GOT3 (cell line): ENCODE data around the gene MKI67.
"Not testable (repeated sequence)": the region's sequence is repeated elsewhere in the genome, so short reads cannot be mapped to it uniquely, and the experiment has no call there.

Experiments used
- DNase-seq: peaks from one replicate; lab custom pipeline; 2025; ENCODE audit warnings: mixed read lengths; lab: John Stamatoyannopoulos, UW

Gene MKI67

DNA sequence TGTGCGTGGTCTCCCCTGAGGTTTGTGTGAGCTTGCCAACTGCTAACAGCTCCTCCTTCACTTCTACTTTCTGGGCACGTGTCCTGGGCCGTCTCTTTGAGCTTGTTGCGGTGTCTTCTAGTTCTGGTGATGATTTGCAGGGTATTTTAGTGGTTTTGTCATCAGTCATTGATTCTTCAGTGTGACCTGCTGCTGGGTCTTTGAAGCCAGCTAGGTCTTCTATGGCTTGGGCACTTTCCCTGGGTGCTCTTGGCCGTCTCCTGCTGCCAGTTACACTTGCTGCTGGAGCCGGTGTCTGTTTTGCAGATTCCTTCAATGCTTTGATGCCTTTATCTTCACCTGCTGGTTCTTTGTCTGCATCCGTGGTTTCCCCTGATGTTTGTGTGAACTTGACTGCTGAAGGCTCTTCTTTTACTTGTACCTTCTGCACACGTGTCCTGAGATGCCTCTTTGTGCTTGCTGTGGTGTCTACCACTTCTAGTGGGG is 23.0 kb downstream of the MKI67 start:
- DNase-seq: no peak

DNA sequence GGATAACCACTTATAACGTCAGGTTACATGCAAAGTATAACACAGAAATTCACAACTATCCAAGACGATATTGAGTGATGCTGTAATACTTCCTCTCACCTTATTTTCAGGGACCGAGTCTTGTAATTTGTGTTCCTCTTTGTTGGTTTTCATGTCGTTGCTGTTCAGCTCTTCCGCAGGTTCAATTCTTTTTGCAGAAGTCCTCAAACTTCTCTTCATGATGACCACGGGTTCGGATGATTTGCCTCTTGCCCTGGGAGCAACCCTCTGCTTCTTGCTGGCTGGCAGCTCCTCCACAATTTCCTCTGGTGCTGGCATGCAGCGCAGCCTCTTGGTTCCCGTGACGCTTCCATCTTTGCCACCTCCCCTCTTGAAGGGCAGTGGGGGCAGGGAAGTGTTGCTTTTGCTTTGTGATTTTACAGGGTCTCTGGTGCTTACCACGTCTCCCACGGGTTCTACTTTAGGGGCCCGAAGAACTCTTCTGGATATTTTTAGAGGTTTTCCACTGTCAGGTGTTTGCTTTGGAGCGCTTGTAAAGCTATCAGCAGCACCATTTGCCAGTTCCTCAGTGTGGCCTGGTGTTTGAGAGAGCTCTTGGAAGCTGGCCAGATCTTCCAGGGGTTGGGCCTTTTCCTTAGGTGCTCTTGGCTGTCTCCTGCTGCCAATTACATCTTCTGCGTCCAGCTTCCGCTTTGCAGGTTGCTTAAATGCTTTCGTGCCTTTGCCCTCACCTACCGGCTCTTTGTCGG is 23.6 kb downstream of the MKI67 start:
- no peak for DNase-seq

DNA sequence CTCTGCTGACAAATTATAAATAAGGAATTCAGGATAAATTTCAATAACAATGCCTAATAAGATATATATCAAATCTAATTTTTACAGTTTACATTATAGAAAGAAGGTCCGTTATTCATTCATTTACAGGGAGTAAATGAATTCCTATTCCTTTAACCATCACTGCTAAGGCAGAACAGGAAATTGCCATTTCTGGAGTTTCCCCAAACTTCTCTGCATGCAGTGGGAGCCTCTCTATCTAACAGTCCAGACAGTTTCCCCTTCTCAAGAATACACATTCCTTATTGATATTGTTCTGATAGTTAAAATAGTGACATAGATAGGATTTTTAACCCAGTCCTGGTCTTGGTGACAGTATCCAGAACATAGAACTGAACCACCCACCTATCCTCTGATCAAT is 24.3 kb downstream of the MKI67 start:
- DNase-seq: no peak

DNA sequence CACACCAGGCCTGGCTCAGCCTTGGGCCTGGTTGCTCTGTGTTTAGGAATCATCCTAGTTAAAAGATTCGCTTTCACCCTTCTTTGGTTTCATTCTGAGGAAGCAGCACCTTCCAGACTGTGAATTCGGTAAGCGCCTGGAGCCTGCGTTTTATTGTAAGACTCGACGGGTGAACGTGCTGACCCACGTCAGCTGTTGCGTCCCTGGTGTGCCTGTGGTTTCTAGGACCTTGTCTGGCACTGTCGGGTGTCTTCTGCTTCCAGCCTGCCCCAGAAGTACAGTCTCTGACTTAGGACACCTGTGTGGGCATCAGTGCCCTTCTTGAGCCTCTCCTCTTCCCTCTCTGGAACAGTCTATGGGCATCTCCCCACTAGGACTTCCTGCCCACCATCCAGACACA is 26.3 kb downstream of the MKI67 start:
- no peak for DNase-seq

DNA sequence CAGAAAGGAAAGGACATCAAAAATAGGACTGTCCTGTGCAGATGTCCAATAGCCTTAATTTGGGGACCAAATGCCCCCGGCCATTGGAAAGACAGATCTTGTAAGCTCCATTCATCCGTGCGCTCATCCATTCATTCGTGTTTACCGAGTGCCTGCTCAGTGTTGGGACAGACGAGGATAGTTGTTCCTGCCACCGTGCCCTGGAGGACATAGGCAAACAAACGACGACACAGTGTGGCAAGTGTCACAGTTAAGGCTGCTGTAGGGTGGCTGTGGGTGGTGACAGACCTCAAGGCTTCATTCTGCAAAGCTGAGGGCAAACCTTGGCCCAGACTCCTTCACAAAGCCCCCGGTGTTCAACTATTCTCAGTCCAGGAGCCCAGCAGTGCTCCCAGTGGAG is 27.6 kb downstream of the MKI67 start:
- no peak for DNase-seq

DNA sequence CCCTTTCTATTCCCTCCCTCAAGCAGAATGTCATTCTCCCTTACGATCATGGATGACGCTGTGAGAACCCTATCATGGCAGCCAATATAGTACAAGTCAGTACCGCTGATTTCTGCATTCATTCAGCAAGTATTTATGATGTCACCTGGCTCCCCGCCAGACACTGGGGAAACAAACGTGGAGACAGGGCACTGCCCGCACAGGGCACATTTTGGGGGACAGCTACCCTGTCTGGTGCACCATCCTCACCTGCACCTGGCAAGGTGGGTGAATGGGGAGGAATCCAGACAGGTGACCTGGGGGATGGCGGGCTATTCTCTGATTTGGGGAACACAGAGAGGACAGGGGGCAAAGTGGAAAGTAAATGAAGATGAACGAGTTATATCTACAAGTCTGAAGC is 28.4 kb downstream of the MKI67 start:
- DNase-seq: no peak

DNA sequence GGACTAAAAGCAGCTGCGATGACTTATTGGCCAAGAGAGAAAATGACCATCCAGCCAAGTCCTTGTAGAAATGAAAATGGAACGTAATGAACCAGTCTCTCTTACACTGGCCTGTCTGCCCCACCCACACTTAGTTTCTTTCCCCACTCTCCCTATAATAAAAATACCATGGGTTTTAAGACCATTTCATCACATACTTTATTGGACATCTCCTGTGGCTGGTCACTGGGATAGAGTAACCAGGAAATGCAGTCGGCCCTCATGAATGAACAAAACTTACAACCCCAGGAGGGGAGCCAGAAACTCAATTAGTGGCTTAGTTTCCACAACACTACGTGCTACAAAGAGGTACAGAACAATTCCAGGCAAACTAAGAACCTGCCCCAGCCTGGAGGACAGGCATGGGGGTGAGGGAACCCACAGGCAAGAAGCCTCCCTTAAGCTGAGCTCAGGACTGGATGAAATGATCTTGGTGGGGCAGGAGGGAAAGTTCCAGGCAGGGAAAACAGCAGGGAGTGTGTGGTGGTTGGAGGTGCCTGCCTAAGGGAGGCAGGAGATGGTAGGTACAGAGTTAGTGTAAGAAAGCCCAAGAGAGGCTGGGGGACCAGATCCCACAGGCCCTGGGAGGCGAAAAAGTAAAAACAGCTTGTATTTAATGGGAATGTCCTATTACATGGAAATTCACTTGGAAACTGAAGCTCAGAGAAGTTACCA is 29.6 kb downstream of the MKI67 start:
- DNase-seq: no peak

DNA sequence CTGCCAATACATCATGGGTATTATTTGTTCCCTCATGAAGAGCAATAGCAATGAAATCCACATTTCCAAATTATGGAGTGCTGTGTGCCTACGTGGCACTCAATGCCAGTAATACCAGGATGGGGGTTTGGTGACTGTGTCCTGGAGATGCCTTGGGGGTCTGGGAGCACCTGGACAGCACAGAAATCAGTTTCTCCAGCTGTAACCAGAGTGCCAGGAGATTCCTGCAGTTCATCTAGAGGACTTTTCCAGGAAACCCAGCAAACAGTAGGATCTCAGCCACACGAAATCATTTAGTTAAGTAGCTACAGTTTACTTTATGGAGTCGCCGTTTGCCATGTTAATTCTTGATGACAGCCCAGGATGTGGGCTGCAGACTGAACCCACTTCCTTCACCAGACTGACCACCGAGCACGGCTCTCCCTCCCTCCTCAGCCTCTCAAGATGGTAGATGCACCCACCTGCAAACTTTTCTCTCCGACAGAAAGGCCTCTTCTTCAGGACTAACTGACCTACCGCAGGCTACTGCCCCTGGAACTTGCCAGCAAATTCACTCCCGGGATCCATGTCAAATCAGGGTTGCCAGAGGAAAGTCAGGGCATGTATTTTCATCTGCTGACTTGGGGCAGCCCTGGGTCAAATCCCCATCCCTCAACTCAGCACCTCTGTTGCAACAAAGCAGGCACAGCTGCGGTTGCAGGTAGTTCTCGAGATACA is 30.3 kb downstream of the MKI67 start:
- DNase-seq: no peak

DNA sequence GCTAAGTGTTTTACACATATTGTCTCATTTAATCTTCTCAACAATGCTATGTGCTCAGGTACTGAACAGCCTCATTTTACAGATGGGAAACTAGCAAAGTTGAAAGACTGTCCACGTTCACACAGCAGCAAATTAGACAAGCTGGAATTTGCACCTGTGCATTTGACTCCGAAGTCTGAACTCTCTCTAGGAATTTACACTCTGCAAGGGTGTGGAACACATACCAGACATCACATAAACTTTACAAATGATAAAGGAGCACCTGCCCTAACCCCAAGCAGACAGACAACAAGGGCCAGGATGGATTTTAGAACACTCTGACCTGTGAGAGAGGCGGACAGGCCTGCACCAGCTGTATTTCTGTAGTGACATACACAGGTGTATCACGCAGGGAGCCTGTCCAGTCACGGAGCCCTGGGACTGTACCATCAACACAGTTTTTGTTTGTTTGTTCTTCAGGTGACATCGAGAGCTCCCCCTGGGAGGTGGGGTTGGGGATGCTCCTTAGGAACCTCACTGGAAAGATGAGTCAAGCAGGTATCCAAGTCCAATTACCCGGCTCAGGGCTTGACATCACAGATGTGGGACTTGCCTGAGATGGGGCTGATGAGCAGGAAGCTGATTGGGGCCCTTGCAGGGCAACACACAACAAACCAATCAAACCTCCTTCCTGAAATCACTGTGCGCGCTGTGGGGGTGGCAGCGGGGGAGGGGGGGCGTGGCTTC is 31.0 kb downstream of the MKI67 start:
- DNase-seq: no peak

DNA sequence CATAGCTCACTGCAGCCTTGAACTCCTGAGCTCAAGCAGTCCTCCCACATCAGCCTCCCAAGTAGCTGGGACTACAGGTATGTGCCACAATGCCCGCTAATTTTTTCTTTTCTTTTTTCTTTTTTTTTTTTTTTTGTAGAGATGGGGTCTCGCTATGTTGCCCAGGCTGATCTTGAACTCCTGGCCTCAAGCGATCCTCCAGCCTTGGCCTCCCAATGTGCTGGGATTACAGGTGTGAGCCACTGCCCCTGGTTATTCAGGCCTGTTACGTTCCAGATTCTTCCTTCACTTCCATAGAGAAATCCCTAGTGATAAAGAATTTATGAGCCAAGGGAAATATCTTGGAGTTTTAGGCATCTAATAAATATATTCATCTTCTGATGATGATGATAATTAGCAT is 31.6 kb downstream of the MKI67 start:
- DNase-seq: not testable (repeated sequence)

DNA sequence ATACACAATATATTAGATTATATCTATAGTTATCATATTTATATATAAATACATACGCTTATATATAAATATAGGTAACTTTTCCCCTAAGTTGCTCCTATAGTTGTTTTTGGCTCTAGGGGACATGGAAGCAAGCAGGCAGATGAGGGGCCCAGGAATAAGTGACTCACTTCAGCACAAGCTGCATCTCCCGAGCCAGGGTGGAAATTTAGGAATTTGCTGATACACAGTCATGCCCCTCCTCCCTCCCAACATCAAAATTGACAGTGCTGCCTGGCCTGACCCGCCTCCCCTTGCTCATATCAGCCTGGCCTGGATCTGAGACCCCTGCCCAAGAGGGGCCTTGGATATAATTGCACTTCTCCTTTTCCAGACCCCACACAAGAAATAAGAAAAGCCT is 33.8 kb downstream of the MKI67 start:
- no peak for DNase-seq

DNA sequence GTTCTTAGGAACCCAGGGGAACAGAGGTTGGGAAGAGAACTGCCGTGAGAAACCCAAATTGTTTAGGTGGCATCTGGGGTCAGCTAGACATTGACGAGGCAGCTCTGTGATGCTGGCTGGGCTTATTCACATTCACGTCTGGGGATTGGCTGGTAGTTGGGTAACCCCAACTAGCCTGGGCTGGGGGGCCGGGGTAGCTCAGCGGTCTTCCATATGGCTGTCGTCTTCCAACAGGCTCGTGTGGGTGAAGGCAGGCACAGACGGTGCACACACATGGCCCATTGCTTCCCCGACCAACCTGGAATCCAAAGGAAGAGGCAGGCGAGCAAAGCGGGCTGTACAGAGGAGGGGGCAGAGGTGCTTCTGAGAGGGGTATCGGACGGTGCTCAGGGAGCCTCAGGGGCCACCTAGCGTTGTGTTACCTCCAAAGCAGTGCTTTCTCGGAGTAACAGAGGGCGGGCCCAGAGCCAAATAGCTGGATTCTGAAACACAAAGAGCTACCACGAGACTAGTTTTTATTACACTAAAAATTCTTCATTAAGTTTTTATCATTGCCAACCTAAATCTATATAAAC is 34.5 kb downstream of the MKI67 start:
- DNase-seq: no peak

DNA sequence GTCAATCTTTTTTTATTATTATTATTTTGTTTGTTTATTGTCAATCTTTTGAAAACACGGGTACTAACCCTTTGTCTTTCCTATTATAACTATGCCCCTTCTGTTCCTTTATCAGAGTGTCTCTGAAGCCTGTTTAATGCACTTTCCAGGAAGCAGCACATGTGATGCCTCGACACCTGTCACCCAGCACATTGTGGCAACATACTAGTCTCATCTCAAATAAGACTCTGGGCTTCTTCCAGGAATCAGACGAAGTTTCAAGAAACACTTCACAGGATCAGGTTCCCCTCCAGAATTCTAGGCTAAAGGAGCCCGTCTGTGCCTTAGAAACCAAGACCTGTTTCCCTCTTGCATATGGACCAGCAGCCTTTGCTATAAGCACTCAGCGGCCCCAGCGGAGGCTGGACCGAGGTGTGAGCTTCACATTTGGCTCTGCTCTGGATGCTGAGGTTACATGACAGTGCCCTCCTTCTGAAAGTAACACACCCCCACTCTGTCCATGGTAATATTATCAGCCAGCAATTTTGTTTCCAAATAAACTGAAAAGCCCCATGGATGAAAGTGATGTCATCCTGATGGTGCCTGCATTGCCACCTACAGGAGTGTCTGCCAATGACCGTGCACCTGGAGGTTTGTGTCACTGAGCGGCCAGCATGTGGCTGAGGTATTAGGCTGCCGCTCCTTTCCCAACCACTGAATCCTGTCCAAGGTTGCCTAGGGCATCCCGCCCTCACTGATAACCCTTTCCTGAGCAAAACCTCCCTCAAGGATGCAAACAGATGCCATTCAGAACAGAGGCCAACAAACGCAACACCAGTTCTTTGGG is 38.1 kb downstream of the MKI67 start:
- no peak for DNase-seq

DNA sequence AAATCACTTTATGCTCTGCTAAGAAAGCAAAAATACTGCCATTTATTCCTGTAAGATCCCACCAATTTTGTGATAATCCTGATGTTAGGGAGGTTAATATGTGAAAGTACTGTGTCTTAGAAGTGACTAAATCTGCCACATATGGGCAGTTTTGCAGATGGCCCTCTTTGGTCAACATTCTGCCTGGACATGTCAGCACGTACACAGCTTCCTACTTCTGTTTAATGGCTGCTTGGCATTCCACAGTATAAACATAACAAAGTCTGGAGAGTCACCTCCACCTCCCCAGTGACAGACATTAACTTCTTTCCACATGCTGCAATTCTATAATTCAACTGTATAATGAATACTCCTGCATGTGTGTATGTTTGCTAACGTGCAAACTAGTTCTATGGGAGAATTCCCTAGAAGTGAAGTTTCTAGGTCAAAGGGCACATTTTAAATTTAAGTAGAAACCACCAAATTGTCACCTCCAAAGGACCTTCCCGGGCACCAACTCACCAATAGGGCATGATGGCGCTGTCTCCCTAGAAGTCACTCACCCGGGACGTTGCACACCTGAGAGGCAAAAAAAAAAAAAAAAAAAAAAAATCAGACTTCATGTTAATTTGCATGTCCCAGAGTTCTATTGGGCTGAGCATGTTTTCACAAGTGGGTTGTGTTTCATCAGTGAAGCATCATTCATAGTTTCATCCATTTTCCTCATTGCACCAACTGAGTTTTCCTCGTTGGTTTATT is 38.9 kb downstream of the MKI67 start:
- no peak for DNase-seq

DNA sequence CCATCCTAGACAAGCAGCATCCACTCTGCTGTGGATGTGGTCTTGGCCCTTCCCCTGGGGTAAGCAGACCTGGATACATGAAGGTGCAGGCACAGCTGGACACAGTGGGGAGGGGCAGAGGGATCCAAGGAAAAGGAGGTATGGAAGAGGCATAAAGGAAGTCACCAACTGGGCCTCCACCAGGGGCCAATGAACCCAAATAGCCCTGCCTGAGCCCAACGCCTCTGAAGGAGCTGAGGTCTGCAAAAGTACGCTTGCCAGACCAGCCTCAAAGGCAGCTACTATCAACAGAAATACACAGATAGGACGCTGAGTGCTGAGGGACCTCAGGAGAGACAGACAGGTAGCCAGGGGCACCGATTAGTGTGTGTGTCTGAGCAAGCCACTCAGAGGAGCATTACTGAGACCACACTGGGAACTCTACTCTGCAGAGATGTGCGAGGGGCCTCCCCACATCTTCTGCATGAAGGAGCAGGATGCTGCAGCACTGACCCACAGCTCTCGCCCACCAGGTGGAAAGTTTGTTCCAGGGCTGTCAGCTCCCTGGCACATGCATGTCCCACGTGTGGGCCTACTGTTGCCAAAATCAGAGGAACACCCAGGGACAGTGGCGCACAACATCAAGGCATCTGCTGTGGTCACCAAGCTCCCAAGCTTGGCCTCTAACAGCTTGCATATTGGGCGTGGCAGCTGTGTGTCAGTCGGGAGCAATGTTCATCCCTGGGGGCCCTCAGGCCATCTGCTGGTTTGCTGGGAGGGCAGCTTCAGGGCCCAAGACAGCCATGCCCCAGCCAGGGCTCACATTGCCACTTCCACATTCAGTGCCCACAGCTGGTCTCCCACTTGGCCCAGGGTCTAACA is 40.0 kb downstream of the MKI67 start:
- DNase-seq: no peak

DNA sequence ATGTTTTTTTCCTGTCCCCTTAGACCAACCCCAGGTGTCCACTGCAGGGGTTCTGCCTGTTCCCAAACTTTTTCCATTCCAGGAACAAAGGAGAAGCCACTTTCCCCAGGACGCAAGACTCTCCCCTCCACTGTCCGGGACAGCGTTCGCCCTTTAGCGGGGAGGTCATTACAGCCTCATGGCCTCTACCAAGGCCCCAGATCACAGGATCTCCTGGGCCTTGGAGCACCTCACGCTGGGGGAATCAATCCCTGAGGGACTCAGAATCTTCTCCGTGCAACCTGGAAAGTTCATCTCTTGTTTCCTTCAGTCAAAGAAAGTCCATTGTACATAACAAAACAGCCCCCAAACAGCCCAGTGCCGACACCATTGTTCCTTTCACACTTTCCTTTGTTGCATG is 41.2 kb downstream of the MKI67 start:
- no peak for DNase-seq

DNA sequence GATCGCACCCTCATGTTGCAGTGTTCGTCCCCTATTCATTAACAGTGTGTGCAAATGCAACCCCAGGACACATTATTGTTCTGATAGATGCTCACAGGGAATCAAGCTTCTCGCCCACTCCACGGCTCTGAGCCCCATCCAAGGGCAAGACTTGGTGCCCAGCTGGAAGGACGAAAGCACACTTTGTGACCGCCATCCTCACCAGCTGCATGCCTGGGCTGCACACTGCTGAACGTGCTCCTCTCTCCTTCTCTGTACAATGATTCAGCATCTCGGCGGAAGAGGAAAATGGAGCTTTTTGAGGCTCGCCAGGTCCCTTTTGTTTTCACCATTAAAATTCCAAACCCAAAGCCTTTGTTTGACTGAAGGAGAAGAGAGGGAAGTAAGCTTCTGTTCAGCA is 41.9 kb downstream of the MKI67 start:
- DNase-seq: no peak

DNA sequence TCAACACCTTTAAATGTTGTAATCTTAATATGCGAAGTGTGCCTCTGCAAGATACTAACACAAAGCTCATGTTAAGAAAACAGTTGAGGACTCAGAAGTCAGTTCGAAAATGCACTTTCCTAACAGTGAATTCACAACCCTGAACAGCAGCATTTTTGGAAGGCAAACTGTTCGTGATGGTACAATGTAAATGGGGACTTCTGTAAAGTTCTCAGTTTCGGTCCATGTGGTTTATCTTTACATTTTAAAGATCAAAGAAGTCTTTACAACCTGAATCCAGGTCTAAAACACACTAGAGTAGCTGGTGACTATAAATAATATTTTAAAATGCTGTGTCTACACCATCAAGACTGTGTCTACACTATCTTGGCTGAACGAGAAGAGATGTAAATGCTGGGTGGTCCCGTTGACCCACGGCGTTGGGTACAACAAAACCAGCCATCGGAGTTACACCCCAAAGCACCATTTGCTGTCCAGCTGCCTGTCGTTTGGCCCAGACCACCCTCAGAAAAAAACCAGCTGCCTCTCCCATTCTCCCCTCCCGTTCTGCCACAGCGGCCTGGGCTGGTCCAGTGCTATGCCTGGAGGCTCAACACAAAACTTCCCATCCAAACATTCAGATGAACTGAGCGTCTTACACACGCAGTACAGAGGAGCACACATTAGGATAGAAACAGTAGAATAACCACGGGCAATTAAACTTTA is 42.9 kb downstream of the MKI67 start:
- DNase-seq: no peak

DNA sequence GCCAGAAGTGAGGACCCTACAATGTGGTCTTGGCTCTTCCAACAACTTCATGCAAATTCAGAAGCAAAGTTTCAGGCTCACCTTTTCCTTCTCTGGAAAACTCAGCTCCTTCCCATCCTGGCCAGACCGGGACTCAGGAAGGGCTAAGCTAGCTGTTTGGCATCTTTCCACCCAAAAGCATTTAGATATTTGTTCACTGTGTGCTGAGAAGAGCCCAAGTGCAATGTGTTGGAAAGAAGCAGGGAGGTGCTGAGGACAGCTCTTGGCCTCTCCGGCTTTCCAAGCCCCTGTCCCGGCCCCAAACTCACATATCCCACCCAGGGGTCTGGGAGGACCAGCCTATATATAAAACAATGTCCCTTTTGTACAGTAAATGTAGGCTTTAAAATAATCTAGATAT is 44.5 kb downstream of the MKI67 start:
- no peak for DNase-seq
